ENCODE results near the gene PPP2R1B.

- TF ChIP-seq CTCF (IDR thresholded peaks at IDR 0.05) (no peak), POLR2A (IDR thresholded peaks at IDR 0.05) (peak in 1 of 2 donors; percentile 47)
Observed at GRCh38 chr11:111735262-111736116, 30.7 kb downstream of the PPP2R1B start.
